A673 (cell line): ENCODE measurements around the gene HELZ. TPM values are rescaled to one million over a fixed set of nuclear protein-coding genes. Genes with fewer than 3 reads are reported as not detected.
"Not testable (repeated sequence)": the region's sequence is repeated elsewhere in the genome, so short reads cannot be mapped to it uniquely, and the experiment has no call there.

Experiments
- BruUV-seq: library from RNA; stranded (reverse); fragments of 400-500 nt; replicated peaks from 2 replicates; lab custom pipeline; 2021; lab: Mats Ljungman, UMichigan
- CTCF ChIA-PET: fragments of 300-600 bp; sonication (Branson Sonifier 250); formaldehyde crosslinking; loops from one replicate; lab custom pipeline; 2022; ENCODE audit warnings: antibody characterized with exemption; lab: Charles Lee
- POLR2A ChIA-PET: fragments of 300-600 bp; sonication (Branson Sonifier 250); formaldehyde crosslinking; loops from one replicate; lab custom pipeline; 2022; ENCODE audit warnings: antibody characterized with exemption; ENCODE audit not compliant: low non-redundant PET; lab: Charles Lee
- DNase-seq: peaks from one replicate; pipeline ENCODE4 v3.0.0-alpha.2; 2015; ENCODE audit warnings: low spot score
- H3K27ac ChIP-seq: fragments of 200-600 bp; sonication (generic); 2 replicates; pipeline ENCODE4 v1.5.1; 2016; ENCODE audit warnings: mixed run types, low read depth, mild to moderate bottlenecking, mixed read lengths, antibody characterized with exemption, low read length; ENCODE audit not compliant: poor library complexity, severe bottlenecking
- H3K27me3 ChIP-seq: fragments of 200-600 bp; sonication (generic); replicated peaks from 2 replicates; pipeline ENCODE4 v1.6.1; 2017; ENCODE audit warnings: mixed run types, low read depth, mild to moderate bottlenecking, mixed read lengths, antibody characterized with exemption, low read length; ENCODE audit not compliant: insufficient read depth, poor library complexity
- H3K36me3 ChIP-seq: fragments of 200-600 bp; sonication (generic); 2 replicates; pipeline ENCODE4 v1.6.1; 2016; ENCODE audit warnings: mixed run types, mild to moderate bottlenecking, mixed read lengths, antibody characterized with exemption, low read length; ENCODE audit not compliant: insufficient read depth, poor library complexity, severe bottlenecking
- H3K4me1 ChIP-seq: fragments of 200-600 bp; sonication (generic); 2 replicates; pipeline ENCODE4 v1.6.1; 2017; ENCODE audit warnings: mixed run types, mild to moderate bottlenecking, mixed read lengths, antibody characterized with exemption, low read length; ENCODE audit not compliant: insufficient read depth, poor library complexity, severe bottlenecking
- H3K4me3 ChIP-seq: fragments of 200-600 bp; sonication (generic); 2 replicates; pipeline ENCODE4 v1.5.1; 2016; ENCODE audit warnings: low read depth, mixed run types, mild to moderate bottlenecking, mixed read lengths, low read length; ENCODE audit not compliant: poor library complexity, severe bottlenecking
- H3K9me3 ChIP-seq: fragments of 200-600 bp; sonication (generic); 2 replicates; pipeline ENCODE4 v1.6.1; 2016; ENCODE audit warnings: mixed run types, low read depth, mild to moderate bottlenecking, mixed read lengths, antibody characterized with exemption, low read length; ENCODE audit not compliant: poor library complexity, severe bottlenecking
- EZH2 ChIP-seq: fragments of 200-600 bp; sonication (generic); IDR thresholded peaks from 2 replicates; pipeline ENCODE4 v1.6.1; 2017; ENCODE audit warnings: borderline replicate concordance, low read depth, mild to moderate bottlenecking, mixed read lengths, antibody characterized with exemption, low read length; ENCODE audit not compliant: poor library complexity, severe bottlenecking
- intact Hi-C: fragments of 100-400 bp; cut with micrococcal nuclease; formaldehyde crosslinking; loops from one replicate; pipeline ENCODE4 v1.10.0; 2022; ENCODE audit not compliant: unreplicated experiment
- total RNA-seq: library from RNA; stranded (reverse); gene quantifications from 2 replicates; pipeline ENCODE4 v1.2.3, GENCODE V29; 2021
- TF ChIP-seq, protein P1 (sequence below): fragments of 300-800, 200-600 bp; sonication (generic); conservative IDR thresholded peaks from 2 replicates; pipeline ENCODE4 v1.5.1; 2017; ENCODE audit warnings: low read depth, mild to moderate bottlenecking, antibody characterized with exemption, low read length, moderate library complexity, mixed read lengths

The HELZ gene
- total RNA-seq, 1 experiment from 2014 or later: 57.3 TPM

- BruUV-seq: no TSS peak
- H3K27me3 ChIP-seq: no peaks in the 10 kb centered on the region
- TF ChIP-seq, protein P1, sequence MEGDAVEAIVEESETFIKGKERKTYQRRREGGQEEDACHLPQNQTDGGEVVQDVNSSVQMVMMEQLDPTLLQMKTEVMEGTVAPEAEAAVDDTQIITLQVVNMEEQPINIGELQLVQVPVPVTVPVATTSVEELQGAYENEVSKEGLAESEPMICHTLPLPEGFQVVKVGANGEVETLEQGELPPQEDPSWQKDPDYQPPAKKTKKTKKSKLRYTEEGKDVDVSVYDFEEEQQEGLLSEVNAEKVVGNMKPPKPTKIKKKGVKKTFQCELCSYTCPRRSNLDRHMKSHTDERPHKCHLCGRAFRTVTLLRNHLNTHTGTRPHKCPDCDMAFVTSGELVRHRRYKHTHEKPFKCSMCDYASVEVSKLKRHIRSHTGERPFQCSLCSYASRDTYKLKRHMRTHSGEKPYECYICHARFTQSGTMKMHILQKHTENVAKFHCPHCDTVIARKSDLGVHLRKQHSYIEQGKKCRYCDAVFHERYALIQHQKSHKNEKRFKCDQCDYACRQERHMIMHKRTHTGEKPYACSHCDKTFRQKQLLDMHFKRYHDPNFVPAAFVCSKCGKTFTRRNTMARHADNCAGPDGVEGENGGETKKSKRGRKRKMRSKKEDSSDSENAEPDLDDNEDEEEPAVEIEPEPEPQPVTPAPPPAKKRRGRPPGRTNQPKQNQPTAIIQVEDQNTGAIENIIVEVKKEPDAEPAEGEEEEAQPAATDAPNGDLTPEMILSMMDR: no peak
- ChIA-PET POLR2A (no interaction called here), CTCF (no interaction called here)
- no peaks in the 10 kb centered on the region for H3K36me3 ChIP-seq
- no peak for DNase-seq
- H3K27ac ChIP-seq: no peak overlapping the region
- intact Hi-C loops: no loop called here
- H3K4me3 ChIP-seq: no peak overlapping the region
- H3K9me3 ChIP-seq: no peaks in the 10 kb centered on the region
- no peaks in the 10 kb centered on the region for H3K4me1 ChIP-seq
These were observed 148.4 kb downstream of the HELZ start for GRCh38 chr17:67096609-67097008.

- TF ChIP-seq, protein P1: no peak
- TF ChIP-seq EZH2: no peak
- CTCF ChIA-PET: no interaction called here
- Histone ChIP-seq H3K9me3 (no peaks in the 10 kb centered on the region), H3K27me3 (no peaks in the 10 kb centered on the region), H3K4me1 (no peaks in the 10 kb centered on the region), H3K36me3 (no peaks in the 10 kb centered on the region), H3K4me3 (no peak overlapping the region), H3K27ac (no peak overlapping the region)
- no peak for DNase-seq
- intact Hi-C loops: no loop called here
- POLR2A ChIA-PET: no interaction called here
- BruUV-seq: no TSS peak
These were observed 149.2 kb downstream of the HELZ start for GRCh38 chr17:67095803-67096202.

GRCh38 chr17:67095291-67095690 is 149.7 kb downstream of the HELZ start:
- H3K36me3 ChIP-seq, H3K4me3 ChIP-seq, H3K9me3 ChIP-seq, DNase-seq, BruUV-seq, H3K27ac ChIP-seq, intact Hi-C loops, POLR2A ChIA-PET, CTCF ChIA-PET, H3K27me3 ChIP-seq, H3K4me1 ChIP-seq: not testable (repeated sequence)

GRCh38 chr17:67093348-67093747 is 151.6 kb downstream of the HELZ start:
- intact Hi-C loops: no loop called here
- H3K4me3 ChIP-seq: no peak overlapping the region
- ChIA-PET POLR2A (no interaction called here), CTCF (interaction anchor here (0.6 kb wide), 1 partner anchor 106 kb away, joined by 3 read pairs; no protein-coding TSS in a partner anchor)
- no peaks in the 10 kb centered on the region for H3K9me3 ChIP-seq
- TF ChIP-seq EZH2: no peak
- TF ChIP-seq, protein P1: no peak
- H3K27ac ChIP-seq: no peak overlapping the region
- no peaks in the 10 kb centered on the region for H3K4me1 ChIP-seq
- no peaks in the 10 kb centered on the region for H3K36me3 ChIP-seq
- no TSS peak for BruUV-seq
- H3K27me3 ChIP-seq: no peaks in the 10 kb centered on the region
- no peak for DNase-seq

- CTCF ChIA-PET: interaction anchor here (0.6 kb wide), 1 partner anchor 105 kb away, joined by 3 read pairs; no protein-coding TSS in a partner anchor
- H3K27ac ChIP-seq, H3K9me3 ChIP-seq, POLR2A ChIA-PET, H3K4me3 ChIP-seq, H3K27me3 ChIP-seq, H3K4me1 ChIP-seq, BruUV-seq, H3K36me3 ChIP-seq, DNase-seq, intact Hi-C loops: not testable (repeated sequence)
These were observed 152.3 kb downstream of the HELZ start for GRCh38 chr17:67092710-67093109.
